Mesendoderm (in vitro differentiated cells): ENCODE measurements around the gene MAGEA11.
A peak's percentile ranks its signal among the peaks of the same experiment; 100 is the strongest.

Source experiments
- DNase-seq: peaks from one replicate; pipeline ENCODE4 v3.0.0; 2013
- H2AK5ac ChIP-seq: 2 replicates; pipeline ENCODE4 v1.6.1; 2013; ENCODE audit warnings: low read length, inconsistent platforms
- H2BK120ac ChIP-seq: 2 replicates; pipeline ENCODE4 v1.6.1; 2013; ENCODE audit warnings: low read depth, mild to moderate bottlenecking, low read length, moderate library complexity, mixed read lengths
- H2BK15ac ChIP-seq: replicated peaks from 2 replicates; pipeline ENCODE4 v1.6.1; 2013; ENCODE audit warnings: low read depth, mild to moderate bottlenecking, moderate library complexity
- H2BK5ac ChIP-seq: 2 replicates; pipeline ENCODE4 v1.6.1; 2013; ENCODE audit warnings: low read length, inconsistent platforms
- H3K18ac ChIP-seq: 2 replicates; pipeline ENCODE4 v1.6.1; 2013; ENCODE audit warnings: mild to moderate bottlenecking, low read length, mixed read lengths
- H3K23ac ChIP-seq: one replicate; pipeline ENCODE4 v1.6.1; 2013; ENCODE audit warnings: low read length
- H3K27ac ChIP-seq: 2 replicates; pipeline ENCODE4 v1.5.1; 2013; ENCODE audit warnings: low read depth, mild to moderate bottlenecking, inconsistent platforms, low read length, moderate library complexity
- H3K27me3 ChIP-seq: 2 replicates; pipeline ENCODE4 v1.6.1; 2013; ENCODE audit warnings: low read length, control low read depth, mild to moderate bottlenecking, inconsistent platforms; ENCODE audit not compliant: insufficient read depth, poor library complexity
- H3K36me3 ChIP-seq: 2 replicates; pipeline ENCODE4 v1.6.1; 2013; ENCODE audit warnings: low read length, inconsistent platforms; ENCODE audit not compliant: control insufficient read depth, insufficient read depth
- H3K4ac ChIP-seq: one replicate; pipeline ENCODE4 v1.6.1; 2013; ENCODE audit warnings: low read depth, mild to moderate bottlenecking, low read length, moderate library complexity
- H3K4me1 ChIP-seq: 2 replicates; pipeline ENCODE4 v1.6.1; 2013; ENCODE audit warnings: low read depth, low read length, inconsistent platforms; ENCODE audit not compliant: control insufficient read depth
- H3K4me2 ChIP-seq: 2 replicates; pipeline ENCODE4 v1.6.1; 2013; ENCODE audit warnings: low read length
- H3K4me3 ChIP-seq: 2 replicates; pipeline ENCODE4 v1.5.1; 2013; ENCODE audit warnings: mild to moderate bottlenecking, low read length
- H3K56ac ChIP-seq: one replicate; pipeline ENCODE4 v1.6.1; 2013; ENCODE audit warnings: low read length
- H3K79me1 ChIP-seq: 2 replicates; pipeline ENCODE4 v1.6.1; 2013; ENCODE audit warnings: low read length, inconsistent platforms
- H3K79me2 ChIP-seq: 2 replicates; pipeline ENCODE4 v1.6.1; 2013; ENCODE audit warnings: mild to moderate bottlenecking, low read length; ENCODE audit not compliant: control insufficient read depth, insufficient read depth
- H3K9ac ChIP-seq: 2 replicates; pipeline ENCODE4 v1.6.1; 2013; ENCODE audit warnings: low read length, inconsistent platforms
- H4K5ac ChIP-seq: one replicate; pipeline ENCODE4 v1.6.1; 2013; ENCODE audit warnings: low read length
- H4K8ac ChIP-seq: one replicate; pipeline ENCODE4 v1.6.1; 2013; ENCODE audit warnings: low read depth, mild to moderate bottlenecking, control low read depth, low read length, moderate library complexity
- WGBS: extraction: QIAGEN DNeasy Blood & Tissue Kit; methylation state at CpG from one replicate; pipeline ENCODE4 v1.1.7; 2013; ENCODE audit warnings: low lambda C conversion rate, missing lambda C conversion rate; ENCODE audit not compliant: insufficient coverage; ENCODE audit errors: extremely low coverage; 5-methylcytosine and 5-hydroxymethylcytosine counted together

The MAGEA11 gene

GRCh38 chrX:149682031-149682430 lies 29.8 kb upstream of the MAGEA11 start:
- Histone ChIP-seq H3K27me3 (no peaks in the 10 kb centered on the region), H3K4me1 (peaks cover 4% of the 10 kb centered on the region), H3K79me1 (no peaks in the 10 kb centered on the region), H3K23ac (no peak overlapping the region), H3K79me2 (no peaks in the 10 kb centered on the region), H3K4ac (no peak overlapping the region), H3K27ac (peak overlapping the region; percentile 92), H3K9ac (no peak overlapping the region), H2BK5ac (peak overlapping the region; percentile 82), H3K18ac (peak overlapping the region; percentile 75), H4K5ac (no peak overlapping the region), H2BK15ac (no peak overlapping the region), H2AK5ac (no peak overlapping the region), H3K36me3 (no peaks in the 10 kb centered on the region), H2BK120ac (no peak overlapping the region), H3K56ac (peak overlapping the region; percentile 67), H4K8ac (no peak overlapping the region), H3K4me3 (no peak overlapping the region), H3K4me2 (no peak overlapping the region)
- DNase-seq: peak; percentile 80
- no CpG with 5 or more reads among the region's 3 CpGs for WGBS

- H3K4ac ChIP-seq: peak overlapping the region; percentile 36
Measured at GRCh38 chrX:149682956-149683947, 28.6 kb upstream of the MAGEA11 start.

GRCh38 chrX:149683966-149684730 lies 27.7 kb upstream of the MAGEA11 start:
- Histone ChIP-seq H3K4me3 (no peak overlapping the region), H3K4me1 (peaks cover 4% of the 10 kb centered on the region), H3K56ac (no peak overlapping the region), H3K18ac (peak overlapping the region; percentile 51), H3K23ac (no peak overlapping the region), H3K79me1 (no peaks in the 10 kb centered on the region), H2BK15ac (no peak overlapping the region), H3K27me3 (no peaks in the 10 kb centered on the region), H3K9ac (peak overlapping the region; percentile 3), H3K4ac (no peak overlapping the region), H2AK5ac (no peak overlapping the region), H3K27ac (peak overlapping the region; percentile 87), H3K4me2 (no peak overlapping the region), H3K79me2 (no peaks in the 10 kb centered on the region), H4K8ac (peak overlapping the region; percentile 56), H4K5ac (no peak overlapping the region), H3K36me3 (no peaks in the 10 kb centered on the region), H2BK5ac (peak overlapping the region; percentile 84), H2BK120ac (no peak overlapping the region)
- no CpG with 5 or more reads among the region's 6 CpGs for WGBS
- DNase-seq: peak; percentile 3

More at GRCh38 chrX:149682956-149683947, 28.6 kb upstream of the MAGEA11 start:
- Histone ChIP-seq H2AK5ac (no peak overlapping the region), H3K27ac (peak overlapping the region; percentile 92), H2BK15ac (no peak overlapping the region), H3K9ac (peak overlapping the region; percentile 34), H3K36me3 (no peaks in the 10 kb centered on the region), H3K56ac (peak overlapping the region; percentile 67), H4K8ac (peak overlapping the region; percentile 56), H2BK120ac (peak overlapping the region; percentile 88), H3K23ac (no peak overlapping the region), H3K18ac (peak overlapping the region; percentile 75), H3K79me1 (no peaks in the 10 kb centered on the region), H3K4me2 (no peak overlapping the region), H3K27me3 (no peaks in the 10 kb centered on the region), H4K5ac (no peak overlapping the region), H3K4me3 (no peak overlapping the region), H3K79me2 (no peaks in the 10 kb centered on the region), H2BK5ac (peak overlapping the region; percentile 84), H3K4me1 (peaks cover 4% of the 10 kb centered on the region)
- no CpG with 5 or more reads among the region's 9 CpGs for WGBS
- DNase-seq: peak; percentile 88

GRCh38 chrX:149687991-149688390 lies 23.9 kb upstream of the MAGEA11 start:
- DNase-seq: no peak
- Histone ChIP-seq H3K4me3 (no peak overlapping the region), H3K27ac (no peak overlapping the region), H3K23ac (no peak overlapping the region), H3K9ac (no peak overlapping the region), H3K18ac (no peak overlapping the region), H3K4ac (no peak overlapping the region), H3K4me2 (no peak overlapping the region), H3K36me3 (no peaks in the 10 kb centered on the region), H4K5ac (no peak overlapping the region), H3K79me1 (no peaks in the 10 kb centered on the region), H2AK5ac (no peak overlapping the region), H2BK120ac (no peak overlapping the region), H4K8ac (no peak overlapping the region), H3K79me2 (no peaks in the 10 kb centered on the region), H3K27me3 (no peaks in the 10 kb centered on the region), H2BK15ac (no peak overlapping the region), H3K56ac (no peak overlapping the region), H2BK5ac (no peak overlapping the region), H3K4me1 (no peaks in the 10 kb centered on the region)

DNA sequence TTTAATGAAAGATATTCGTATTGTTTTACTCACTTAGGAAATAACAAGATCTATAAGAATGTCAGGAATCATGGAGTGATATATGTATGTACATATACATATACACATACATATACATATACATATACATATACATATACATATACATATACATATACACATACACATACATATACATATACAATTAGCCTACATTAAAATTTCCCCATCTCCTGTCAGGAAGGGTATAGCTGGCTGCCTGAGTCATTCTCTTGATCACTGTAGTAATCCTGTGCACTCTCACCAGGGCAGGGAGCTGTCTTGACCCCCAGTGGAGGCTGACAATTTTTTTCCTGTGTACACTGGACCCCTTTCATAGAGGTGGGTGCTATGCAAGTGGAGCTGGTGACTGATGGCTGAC lies 23.3 kb upstream of the MAGEA11 start:
- WGBS: no CpG with 5 or more reads among the region's 1 CpG
- H3K36me3 ChIP-seq: no peaks in the 10 kb centered on the region
- H3K79me1 ChIP-seq: no peaks in the 10 kb centered on the region

More for the DNA sequence above, 23.3 kb upstream of the MAGEA11 start:
- Histone ChIP-seq H4K8ac (no peak overlapping the region), H3K4ac (no peak overlapping the region), H2BK5ac (no peak overlapping the region), H3K23ac (no peak overlapping the region), H3K27me3 (no peaks in the 10 kb centered on the region), H3K4me3 (no peak overlapping the region), H3K27ac (no peak overlapping the region), H3K4me2 (no peak overlapping the region), H3K79me2 (no peaks in the 10 kb centered on the region), H3K56ac (no peak overlapping the region), H3K4me1 (no peaks in the 10 kb centered on the region), H4K5ac (no peak overlapping the region), H2AK5ac (no peak overlapping the region), H2BK120ac (no peak overlapping the region), H2BK15ac (no peak overlapping the region), H3K18ac (no peak overlapping the region), H3K9ac (no peak overlapping the region)
- DNase-seq: no peak
